GM18858 (cell line): ENCODE data around the gene FSHB.
"Not testable (repeated sequence)": the region's sequence is repeated elsewhere in the genome, so short reads cannot be mapped to it uniquely, and the experiment has no call there.

Experiments used
- ATAC-seq: cut with Tn5 transposase; IDR thresholded peaks from one replicate; pipeline ENCODE4 v1.9.1; 2021; ENCODE audit not compliant: unreplicated experiment

FSHB gene

GRCh38 chr11:30261821-30262220 lies 31.0 kb downstream of the FSHB start:
- ATAC-seq = no peak

- ATAC-seq = not testable (repeated sequence)
Observed at GRCh38 chr11:30268638-30269037, 37.8 kb downstream of the FSHB start.

- ATAC-seq = no peak
Observed at GRCh38 chr11:30270671-30271070, 39.9 kb downstream of the FSHB start.

GRCh38 chr11:30277176-30277575 lies 46.4 kb downstream of the FSHB start:
- ATAC-seq = no peak

- ATAC-seq = no peak
Observed at GRCh38 chr11:30279796-30280195, 49.0 kb downstream of the FSHB start.

- peak; percentile 7 for ATAC-seq
Observed at GRCh38 chr11:30281476-30282288, 50.9 kb downstream of the FSHB start.

GRCh38 chr11:30282289-30282631 lies 51.4 kb downstream of the FSHB start:
- peak; percentile 77 for ATAC-seq
